Activated T-cell treated with anti-CD3 and anti-CD28 coated beads, Interleukin-2, amount 50 U/mL, for 72 hours (primary cell): ENCODE data around the gene OR4M1. TPM values are rescaled to one million over a fixed set of nuclear protein-coding genes. Genes with fewer than 3 reads are reported as not detected.

ENCODE experiments used
- total RNA-seq, 2 donors: library from RNA; stranded (reverse); gene quantifications; one replicate each; pipeline ENCODE4 v1.2.3, GENCODE V29; 2022

The OR4M1 gene
- total RNA-seq, 2 donors from 2014 or later: not detected

Other genes with a start within 250 kb of the OR4M1 start
- not detected for gene OR11H2, start 59.6 kb upstream of the OR4M1 start, total RNA-seq
- gene OR4Q3, start 29.9 kb upstream of the OR4M1 start, total RNA-seq: not detected
- gene OR4N2, start 30.3 kb downstream of the OR4M1 start, total RNA-seq: not detected
- gene OR4K2, start 101.6 kb downstream of the OR4M1 start, total RNA-seq: not detected
- not detected for gene OR4K5, start 147.1 kb downstream of the OR4M1 start, total RNA-seq
- gene OR4K1, start 157.4 kb downstream of the OR4M1 start, total RNA-seq: not detected
- gene OR4K15, start 202.1 kb downstream of the OR4M1 start, total RNA-seq: not detected
- not detected for gene OR4Q2, start 228.7 kb downstream of the OR4M1 start, total RNA-seq
- not detected for gene OR4K14, start 245.8 kb downstream of the OR4M1 start, total RNA-seq